ENCODE measurements around the gene PDIA6.
"Not testable (repeated sequence)": the region's sequence is repeated elsewhere in the genome, so short reads cannot be mapped to it uniquely, and the experiment has no call there.

PDIA6 gene

DNA sequence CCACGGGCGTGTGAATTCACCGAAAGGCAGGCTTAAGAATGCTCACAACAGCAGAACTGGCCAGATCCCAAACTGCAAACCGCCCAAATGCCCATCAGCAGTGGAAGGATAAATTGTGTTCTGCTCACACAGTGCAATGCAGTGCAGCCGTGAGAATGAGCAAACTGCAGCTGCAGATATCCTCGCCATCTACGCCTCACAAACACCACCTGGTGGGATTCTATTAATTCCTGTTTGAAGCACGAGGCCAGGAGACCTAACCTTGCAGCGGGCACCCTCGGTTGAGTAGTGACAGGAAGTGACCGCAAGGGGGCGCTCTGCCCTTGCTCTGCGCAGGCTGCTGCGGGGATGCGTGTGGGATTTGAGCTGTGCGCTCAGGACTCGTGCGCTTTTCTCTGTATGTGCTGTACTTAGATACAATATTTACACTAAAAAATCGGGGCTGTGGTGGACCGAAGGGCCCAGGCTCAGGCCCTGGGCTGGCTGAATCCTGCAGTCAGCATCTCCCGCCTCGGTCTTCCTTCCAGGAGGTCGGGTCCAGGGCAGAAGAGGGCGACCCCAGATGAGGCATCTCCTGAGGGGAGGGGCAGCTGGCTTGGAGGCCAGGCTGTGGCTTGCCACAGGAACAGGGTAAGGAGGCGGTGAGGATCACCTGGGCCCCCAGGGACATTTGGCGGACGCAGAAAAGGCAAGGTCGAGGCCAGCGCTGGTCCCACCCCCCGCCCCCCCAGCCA lies 19.8 kb upstream of the PDIA6 start:
- no peak for DNase-seq (ENCODE audit: low read depth, low spot score)

DNA sequence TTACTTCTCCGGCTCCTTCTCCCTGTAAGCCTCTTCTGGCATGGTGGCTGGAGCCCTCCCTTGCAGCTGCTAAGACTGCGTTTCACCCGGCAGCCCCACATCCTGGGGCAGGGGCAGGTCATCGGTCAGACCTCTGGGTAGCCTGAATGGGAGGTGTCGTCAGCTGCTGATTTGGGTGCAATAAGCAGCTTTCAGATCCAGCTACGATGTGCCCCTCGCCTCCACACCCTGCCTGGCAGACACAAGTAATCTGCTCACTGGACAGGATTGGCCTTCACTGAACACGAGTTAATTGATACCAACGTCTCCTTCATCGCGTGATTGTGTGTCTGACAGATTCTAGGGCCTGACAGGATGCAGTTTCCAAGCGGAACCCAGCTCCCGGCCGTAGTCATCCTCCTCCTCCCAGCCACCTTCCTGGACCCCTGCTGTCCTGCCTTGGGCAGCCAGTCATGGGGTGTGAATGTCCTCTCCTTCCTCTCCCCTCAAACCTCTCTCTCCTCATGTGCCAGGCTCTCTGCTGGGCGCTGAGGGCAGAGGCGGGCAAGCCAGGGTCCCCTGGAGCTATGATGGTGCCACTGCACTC lies 18.9 kb upstream of the PDIA6 start:
- no peak for DNase-seq (ENCODE audit: low read depth, low spot score)

DNA sequence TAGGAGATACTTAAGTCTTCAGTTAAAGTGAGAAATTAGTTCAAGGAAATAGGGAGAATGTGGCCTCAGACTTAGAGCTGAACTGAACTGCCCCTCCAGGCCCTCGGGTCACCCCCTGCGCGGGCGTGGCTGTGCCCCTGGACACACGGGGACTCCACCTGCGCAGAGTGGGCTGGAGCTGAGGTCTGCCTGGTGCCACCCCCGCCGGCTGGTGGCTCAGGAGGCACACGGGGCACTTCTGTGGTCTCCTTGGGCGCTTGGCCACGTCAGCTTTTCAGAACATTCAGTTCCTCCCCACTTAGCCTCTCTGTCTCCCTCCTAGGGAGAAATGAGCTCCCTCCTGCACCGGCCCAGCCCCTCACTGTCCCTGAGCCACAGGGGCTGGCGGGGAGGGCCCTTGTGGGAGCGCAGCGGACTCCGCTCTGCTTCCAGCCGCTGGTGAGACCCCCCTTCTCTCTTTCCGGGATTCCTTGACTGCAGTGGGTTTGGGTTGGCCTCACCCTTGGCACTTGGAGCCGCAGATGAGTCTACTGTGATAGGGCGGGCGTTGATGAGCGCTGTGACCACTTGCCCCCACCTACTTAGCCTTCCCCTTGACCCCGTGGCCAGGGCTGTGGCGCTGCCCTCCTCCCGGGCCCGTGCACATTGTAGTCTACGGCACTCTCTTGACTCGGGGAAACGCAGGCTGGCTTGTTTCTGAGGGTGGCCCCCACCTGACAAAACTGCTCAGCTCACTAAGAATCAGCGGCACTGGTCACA lies 18.2 kb upstream of the PDIA6 start:
- DNase-seq (ENCODE audit: low read depth, low spot score), result no peak

DNA sequence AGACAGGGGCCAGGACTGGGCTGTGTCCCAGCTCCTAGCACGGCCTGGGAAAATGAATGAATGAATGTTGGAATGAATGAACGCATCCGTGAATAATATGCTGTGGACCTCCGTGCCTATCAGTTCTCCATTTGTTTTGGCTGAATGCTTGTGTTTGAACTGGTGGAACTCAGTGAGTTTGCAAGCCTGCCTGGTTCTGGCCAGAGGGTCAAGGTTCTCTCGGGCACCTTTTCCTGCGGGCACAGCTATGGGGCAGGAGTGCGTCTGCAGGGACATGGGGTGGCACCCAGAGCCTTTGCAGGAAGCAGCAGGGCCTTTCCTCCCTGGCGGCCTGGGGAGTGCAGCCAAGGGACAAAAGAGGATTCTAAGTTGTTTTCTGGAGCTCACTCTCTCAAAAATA lies 17.6 kb upstream of the PDIA6 start:
- no peak for DNase-seq (ENCODE audit: low read depth, low spot score)

DNA sequence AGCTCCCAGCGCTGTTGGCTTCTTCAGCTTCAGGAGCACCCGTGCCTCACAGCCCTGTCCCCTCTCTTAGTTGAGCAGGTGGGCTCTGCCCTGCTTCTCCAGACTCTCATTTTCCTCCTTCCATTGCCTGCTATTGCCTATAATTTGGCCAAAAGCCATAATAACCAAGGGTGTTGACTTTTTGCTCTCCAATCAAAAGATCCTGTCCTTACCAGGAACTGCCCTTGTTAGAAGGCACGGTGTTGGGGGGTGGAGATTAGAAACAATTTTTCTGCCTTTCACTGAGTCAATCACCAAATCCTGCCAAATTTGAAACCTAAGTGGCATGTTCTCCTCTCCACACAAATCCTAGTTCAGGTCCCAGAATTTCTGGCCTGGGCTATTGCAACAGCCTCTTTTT lies 16.7 kb upstream of the PDIA6 start:
- DNase-seq (ENCODE audit: low read depth, low spot score), result no peak

DNA sequence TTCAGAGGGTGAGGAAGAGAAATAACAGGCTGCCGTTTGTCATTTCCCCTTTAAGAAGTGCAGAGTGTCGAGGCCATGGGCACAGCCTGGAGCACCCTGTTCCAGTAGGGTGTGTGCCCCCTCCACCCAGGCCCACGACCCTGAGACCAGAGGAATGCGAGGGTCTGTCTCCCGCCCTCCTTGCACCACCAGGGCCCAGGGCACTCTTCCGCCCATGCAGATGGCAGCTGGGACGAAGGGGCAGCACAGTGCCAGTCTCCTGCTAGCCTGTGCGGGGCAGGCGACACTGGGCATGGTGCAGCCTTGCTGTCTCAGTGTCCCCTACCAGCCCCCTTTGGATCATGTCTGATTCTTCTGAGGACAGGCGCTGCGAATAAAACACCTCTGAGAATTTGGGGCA lies 15.8 kb upstream of the PDIA6 start:
- no peak for DNase-seq (ENCODE audit: low read depth, low spot score)

DNA sequence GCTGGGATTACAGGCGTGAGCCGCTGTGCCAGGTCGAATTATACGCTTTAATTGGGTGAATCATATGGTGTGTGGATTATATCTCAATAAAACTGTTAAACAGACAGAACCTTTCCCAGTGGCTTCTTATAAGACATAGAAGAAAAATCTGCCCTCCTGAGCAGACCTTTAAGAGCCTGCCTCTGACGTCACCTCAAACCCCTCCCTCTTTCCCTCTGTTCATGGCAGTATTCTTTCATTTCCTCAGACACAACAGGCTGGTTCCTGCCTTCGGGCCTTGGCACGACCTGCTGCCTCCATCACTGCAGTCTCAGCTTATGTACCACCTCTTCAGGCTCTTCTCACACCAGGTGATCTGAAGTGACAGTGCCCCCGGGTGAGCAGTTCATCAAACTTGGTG lies 14.0 kb upstream of the PDIA6 start:
- DNase-seq (ENCODE audit: low read depth, low spot score), result no peak

DNA sequence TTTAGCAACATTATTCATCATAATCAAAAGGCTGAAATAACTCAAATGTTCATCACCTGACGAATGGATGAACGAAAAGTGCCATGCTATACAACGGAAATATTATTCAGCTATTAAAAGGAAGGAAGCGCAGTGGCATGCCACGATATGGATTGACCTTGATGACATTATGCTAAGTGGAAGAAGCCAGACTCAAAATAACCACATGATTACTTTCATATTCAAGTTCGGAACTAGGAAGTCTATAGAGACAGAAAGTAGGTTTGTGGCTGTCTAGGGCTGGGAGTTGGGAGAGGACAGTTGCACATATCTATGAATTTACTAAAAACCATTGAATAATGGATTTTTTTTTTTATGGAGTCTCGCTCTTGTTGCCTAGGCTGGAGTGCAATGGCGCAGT lies 13.4 kb upstream of the PDIA6 start:
- DNase-seq (ENCODE audit: low read depth, low spot score), result no peak

DNA sequence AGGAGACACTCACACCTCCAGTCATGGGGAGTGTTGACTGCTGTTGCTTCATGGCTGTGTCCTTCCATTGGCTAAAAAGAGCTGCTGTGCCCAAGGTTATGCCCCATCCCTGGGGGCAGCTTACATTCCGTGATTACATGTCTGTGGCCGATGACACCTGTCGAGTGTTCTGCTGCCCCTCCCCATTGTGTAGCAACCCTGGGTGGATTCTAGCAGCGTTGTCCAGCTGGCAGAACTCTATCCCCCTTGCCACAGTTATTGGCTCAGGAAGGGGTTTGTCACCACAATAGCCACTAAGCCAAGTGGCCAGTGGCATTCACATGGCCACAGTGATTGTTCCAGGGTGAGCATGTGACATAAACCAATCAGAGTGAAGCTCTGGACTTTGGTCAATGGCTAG lies 11.6 kb upstream of the PDIA6 start:
- no peak for DNase-seq (ENCODE audit: low read depth, low spot score)

DNA sequence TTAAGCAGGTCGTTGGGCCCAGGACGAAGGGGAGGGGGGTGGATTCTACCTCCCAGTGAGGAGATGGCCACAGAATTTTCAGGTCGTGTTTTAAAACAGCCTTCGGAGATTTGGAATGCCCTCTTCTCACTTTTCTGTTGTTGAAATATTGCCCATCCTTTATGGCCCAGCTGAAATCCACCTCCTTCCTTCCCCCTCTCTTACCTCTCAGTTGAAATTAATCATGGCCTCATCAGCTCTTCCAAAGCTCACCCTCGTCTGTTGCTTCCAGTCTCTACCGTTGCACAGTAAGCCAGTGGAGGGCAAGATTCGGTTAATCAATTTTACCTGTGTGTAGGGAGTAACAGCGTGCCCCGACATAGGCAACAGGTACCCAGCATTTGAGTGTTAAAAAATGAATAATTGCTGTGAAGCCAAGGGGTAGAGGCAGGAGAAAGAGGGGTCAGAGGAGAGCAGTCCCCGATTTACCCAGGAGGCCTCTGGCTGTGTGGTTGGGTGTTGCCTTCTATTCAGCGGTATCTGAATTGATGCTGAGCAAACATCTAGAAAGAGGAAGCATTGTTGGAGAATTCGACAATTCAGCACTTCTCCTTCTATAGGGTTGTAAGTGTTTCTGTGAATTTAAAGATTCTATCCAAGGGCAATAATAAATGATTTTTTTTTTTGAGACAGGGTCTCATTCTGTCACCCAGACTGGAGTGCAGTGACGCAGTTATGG lies 8.6 kb upstream of the PDIA6 start:
- no peak for DNase-seq (ENCODE audit: low read depth, low spot score)

DNA sequence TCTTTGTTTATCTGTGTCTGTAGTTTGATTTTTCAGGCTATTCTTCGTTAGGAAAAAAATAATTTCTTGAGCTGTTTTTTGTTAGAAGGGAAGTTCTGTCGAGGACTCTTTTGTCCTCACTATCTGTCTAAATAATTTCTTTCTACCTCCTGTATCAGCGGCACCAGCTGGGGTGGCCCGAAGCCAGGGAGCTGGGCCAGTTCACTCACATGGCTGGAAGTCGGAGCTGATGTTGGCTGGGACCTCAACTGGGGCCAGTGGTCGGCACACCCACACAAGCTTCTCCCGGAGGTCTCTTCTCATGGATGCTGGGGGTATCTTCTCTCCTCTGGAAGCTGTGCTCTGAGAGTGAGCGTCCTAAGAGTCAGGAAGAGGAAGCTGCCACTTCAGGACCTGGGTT lies 8.0 kb upstream of the PDIA6 start:
- DNase-seq (ENCODE audit: low read depth, low spot score), result no peak

DNA sequence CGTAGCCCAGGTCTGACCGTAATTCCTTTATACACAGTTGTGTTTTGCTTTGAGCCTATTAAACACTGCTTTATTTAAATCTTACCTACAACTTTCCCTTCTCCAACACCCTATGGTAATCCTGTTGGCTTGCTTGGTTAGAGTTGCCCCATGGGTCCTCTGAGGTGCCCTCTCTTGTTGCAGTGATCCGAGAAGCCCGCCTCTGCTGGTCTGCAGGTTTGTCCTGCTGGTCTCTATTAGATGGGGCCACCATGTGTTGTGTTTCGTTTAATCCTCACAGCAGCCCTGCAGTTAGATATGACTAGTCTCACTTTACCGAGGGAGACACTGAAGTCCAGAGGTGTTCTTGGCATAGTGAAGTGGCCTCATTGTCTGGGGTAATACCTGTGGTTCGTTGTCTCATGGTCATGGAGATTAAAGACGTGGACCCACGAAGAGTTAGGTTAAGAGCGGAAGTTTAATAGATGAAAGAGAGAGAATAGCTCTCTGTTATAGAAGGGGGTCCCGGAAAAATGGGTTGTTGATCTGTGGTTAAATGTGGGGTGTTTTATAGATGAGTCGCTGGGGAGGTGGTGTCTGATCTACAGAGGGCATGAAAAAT lies 7.2 kb upstream of the PDIA6 start:
- DNase-seq (ENCODE audit: low read depth, low spot score), result no peak

DNA sequence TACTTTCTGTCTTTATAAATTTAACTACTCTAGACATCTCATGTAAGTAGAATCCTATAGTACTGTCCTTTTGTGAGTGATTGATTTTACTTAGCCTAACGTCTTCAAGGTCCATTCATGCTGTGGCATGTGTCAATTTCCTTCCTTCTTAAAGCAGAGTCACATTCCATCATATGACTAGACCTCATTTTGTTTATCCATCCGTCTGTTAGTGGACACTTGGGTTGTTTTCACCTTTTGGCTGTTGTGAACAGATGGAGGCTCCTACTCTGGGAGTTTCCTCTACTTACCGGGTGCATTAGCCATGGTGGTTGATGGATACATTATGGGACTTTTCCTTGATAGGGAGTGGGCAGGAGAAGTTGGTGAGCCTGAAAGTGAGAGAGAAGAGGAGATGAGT lies 6.4 kb upstream of the PDIA6 start:
- no peak for DNase-seq (ENCODE audit: low read depth, low spot score)

DNA sequence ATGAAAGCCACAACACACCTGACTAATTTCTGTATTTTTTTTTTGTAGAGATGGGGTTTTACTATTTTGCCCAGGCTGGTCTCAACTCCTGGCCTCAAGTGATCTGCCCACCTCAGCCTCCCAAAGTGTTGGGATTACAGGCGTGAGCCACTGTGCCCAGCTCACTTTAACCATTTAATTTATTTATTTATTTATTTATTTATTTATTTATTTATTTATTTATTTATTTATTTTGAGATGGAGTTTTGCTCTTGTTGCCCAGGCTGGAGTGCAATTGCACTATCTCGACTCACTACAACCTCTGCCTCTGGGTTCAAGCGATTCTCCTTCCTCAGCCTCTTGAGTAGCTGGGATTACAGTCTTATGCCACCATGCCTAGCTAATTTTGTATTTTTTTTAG lies 5.7 kb upstream of the PDIA6 start:
- not testable (repeated sequence) for DNase-seq (ENCODE audit: low read depth, low spot score)

DNA sequence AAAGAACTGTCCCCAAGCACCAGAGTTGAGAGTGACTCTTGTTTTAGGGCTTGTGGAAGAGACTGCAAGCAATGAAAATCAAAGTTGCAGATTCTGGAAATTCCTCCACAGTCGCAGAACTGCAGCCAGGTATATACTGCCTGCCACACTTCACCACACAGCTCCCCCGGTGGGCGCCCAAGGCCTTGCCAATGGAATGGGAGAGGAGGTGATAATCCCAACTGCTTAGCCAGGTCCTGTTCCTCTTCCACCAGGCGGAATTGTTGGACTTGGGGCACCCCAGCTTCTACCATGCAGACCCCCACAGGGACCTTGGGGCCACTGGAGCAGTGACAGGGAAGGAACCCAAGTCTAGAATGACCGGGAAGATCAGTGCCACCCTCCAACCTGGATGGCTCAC lies 4.8 kb upstream of the PDIA6 start:
- no peak for DNase-seq (ENCODE audit: low read depth, low spot score)

DNA sequence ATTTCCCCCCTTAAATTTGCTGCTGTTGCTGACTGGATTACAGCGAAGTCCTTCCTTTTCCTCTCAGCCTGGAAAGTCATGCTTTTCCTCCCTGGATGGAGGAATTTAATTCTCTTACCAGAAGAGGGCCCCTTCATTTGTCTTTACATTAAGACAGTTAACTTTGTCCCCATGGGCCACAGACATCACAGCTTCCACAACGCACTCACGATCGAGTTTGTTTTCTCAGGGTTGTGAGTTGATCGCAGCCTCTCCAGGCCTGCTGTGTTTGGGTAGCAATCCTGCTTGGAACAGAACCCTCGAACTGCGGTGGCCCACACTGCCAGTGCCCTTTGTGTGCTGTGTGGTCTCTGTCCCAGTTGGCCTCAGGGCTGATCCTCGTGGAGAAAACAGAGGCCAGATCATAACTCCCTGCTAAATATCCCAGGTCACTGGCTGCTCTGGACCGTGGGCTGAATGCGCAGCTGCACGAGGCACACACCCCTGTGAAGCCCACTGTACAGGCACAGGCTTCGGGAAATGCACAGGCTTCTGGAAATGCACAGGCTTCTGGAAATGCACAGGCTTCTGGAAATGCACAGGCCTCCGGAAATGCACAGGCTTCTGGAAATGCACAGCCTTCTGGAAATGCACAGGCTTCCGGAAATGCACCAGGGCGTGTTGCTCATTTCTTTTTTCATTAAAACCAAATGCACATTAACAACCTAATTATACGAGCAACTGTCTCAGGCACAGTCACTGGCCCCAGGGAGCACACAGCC lies 2.2 kb upstream of the PDIA6 start:
- no peak for DNase-seq (ENCODE audit: low read depth, low spot score)

DNA sequence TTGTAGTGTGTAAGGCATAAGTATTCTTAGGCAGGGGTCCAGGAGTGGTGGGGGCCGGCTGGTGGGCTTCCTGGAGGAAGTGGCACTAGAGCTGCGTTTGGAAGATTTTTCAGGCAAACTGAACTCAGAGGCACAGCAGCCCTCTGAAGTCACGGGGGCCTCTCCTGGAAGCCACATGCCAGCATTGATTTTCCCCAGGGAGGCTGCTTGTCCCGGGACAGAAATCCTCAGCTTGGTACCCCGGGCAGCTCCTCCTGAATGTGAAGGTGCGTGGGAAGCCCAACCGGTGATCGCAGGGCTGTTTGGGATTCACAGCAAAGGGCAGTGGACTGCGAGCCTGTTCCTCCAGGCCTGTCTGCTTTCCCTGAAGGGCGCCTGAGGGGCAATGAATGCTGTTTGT lies 1.6 kb upstream of the PDIA6 start:
- no peak for DNase-seq (ENCODE audit: low read depth, low spot score)

DNA sequence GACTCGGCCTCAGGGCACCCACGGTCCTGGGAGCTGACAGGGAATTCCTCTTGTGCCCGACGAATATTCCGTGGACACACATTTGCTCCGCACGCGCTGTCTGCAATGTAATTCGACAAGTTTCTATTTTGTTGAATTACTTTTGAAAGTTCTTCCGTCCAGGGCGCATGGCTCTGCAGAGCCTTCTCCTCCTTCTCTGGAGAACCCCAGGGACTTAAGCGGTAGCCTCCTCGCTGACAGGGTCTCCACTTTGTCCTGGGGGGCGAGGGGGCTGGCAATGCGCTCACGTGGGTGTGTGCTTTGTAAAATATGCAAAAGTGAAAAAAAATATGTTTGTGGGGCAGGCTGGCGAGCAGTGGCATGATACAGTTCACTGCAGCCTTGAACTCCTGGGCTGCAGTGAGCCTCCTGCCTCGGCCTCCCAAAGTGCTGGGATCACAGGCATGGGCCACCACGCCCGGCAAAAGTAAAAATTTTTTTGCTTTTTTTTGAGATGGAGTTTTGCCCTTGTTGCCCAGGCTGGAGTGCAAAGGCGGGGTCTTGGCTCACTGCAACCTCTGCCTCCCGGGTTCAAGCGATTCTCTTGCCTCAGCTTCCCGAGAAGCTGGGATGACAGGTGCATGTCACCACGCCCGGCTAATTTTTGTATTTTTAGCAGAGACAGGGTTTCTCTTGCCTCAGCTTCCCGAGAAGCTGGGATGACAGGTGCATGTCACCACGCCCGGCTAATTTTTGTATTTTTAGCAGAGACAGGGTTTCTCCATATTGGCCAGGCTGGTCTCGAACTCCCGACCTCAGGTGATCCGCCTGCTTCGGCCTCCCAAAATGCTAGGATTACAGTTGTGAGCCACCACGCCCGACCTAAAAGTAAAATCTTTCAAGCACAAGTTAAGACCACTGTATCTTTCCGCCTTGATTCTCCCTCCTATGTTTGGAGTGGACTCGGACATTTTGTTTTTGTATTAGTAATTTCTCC lies 866 bp upstream of the PDIA6 start:
- not testable (repeated sequence) for DNase-seq (ENCODE audit: low read depth, low spot score)

DNA sequence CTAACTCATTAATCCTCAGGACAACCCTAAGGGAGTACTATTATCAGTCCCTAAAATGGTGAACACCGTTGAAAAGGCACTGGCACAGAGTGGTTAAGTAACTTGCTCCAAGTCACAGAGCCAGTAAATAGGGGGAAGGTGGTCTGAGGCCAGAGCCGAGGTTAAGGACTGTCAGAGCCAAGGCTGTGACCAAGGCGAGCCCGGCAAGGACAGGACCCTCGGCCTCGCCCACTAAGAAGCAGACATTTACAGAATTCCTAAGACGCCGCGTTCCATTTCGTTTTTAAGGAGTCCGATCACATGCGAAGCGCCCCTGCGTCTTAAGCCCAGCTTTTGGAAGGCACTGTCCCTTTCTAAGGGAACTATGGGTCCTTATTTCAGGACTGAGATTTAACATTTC lies 1.1 kb downstream of the PDIA6 start:
- DNase-seq (ENCODE audit: low read depth, low spot score), result no peak
